HG03565 (cell line): ENCODE results near the gene PCDH9.

Experiments
- ATAC-seq: cut with Tn5 transposase; IDR thresholded peaks from one replicate; pipeline ENCODE4 v1.9.1; 2021; ENCODE audit warnings: mild to moderate bottlenecking, moderate library complexity; ENCODE audit not compliant: unreplicated experiment

The PCDH9 gene

GRCh38 chr13:67168384-67168783 is 61.8 kb downstream of the PCDH9 start:
- ATAC-seq: no peak

- no peak for ATAC-seq
Measured at GRCh38 chr13:67167420-67167819, 62.7 kb downstream of the PCDH9 start.

- ATAC-seq: no peak
Measured at GRCh38 chr13:67161176-67161575, 69.0 kb downstream of the PCDH9 start.

GRCh38 chr13:67158903-67159302 is 71.2 kb downstream of the PCDH9 start:
- ATAC-seq: no peak

- no peak for ATAC-seq
Measured at GRCh38 chr13:67156723-67157060, 73.4 kb downstream of the PCDH9 start.

GRCh38 chr13:67155898-67156722 is 74.0 kb downstream of the PCDH9 start:
- ATAC-seq: no peak

- ATAC-seq: no peak
Measured at GRCh38 chr13:67152085-67152484, 78.1 kb downstream of the PCDH9 start.

GRCh38 chr13:67151652-67152051 is 78.5 kb downstream of the PCDH9 start:
- ATAC-seq: no peak

- ATAC-seq: no peak
Measured at GRCh38 chr13:67150608-67151007, 79.5 kb downstream of the PCDH9 start.

GRCh38 chr13:67148161-67148571 is 82.0 kb downstream of the PCDH9 start:
- ATAC-seq: no peak

- ATAC-seq: no peak
Measured at GRCh38 chr13:67147342-67148133, 82.6 kb downstream of the PCDH9 start.

- ATAC-seq: no peak
Measured at GRCh38 chr13:67146523-67147130, 83.5 kb downstream of the PCDH9 start.

GRCh38 chr13:67145950-67146349 is 84.2 kb downstream of the PCDH9 start:
- ATAC-seq: no peak

GRCh38 chr13:67143544-67144115 is 86.5 kb downstream of the PCDH9 start:
- no peak for ATAC-seq

GRCh38 chr13:67140006-67140405 is 90.1 kb downstream of the PCDH9 start:
- ATAC-seq: no peak

GRCh38 chr13:67139551-67139950 is 90.6 kb downstream of the PCDH9 start:
- no peak for ATAC-seq

- ATAC-seq: no peak
Measured at GRCh38 chr13:67138970-67139369, 91.2 kb downstream of the PCDH9 start.

- no peak for ATAC-seq
Measured at GRCh38 chr13:67137044-67137735, 92.9 kb downstream of the PCDH9 start.

GRCh38 chr13:67136157-67136556 is 94.0 kb downstream of the PCDH9 start:
- ATAC-seq: no peak

- ATAC-seq: no peak
Measured at GRCh38 chr13:67135356-67135755, 94.8 kb downstream of the PCDH9 start.
